Panc1 (cell line): Measurements from ENCODE around the gene IFNL3.

Experiments used
- POLR2AphosphoS5 ChIP-seq: IDR thresholded peaks from 2 replicates; pipeline ENCODE4 v1.6.1; 2012; ENCODE audit warnings: mild to moderate bottlenecking, low read depth, low read length, moderate library complexity
- SIN3A ChIP-seq: IDR thresholded peaks from 2 replicates; pipeline ENCODE4 v1.6.1; 2012; ENCODE audit warnings: low read depth, mild to moderate bottlenecking, low read length, moderate library complexity, borderline replicate concordance; ENCODE audit not compliant: insufficient read depth
- TCF7L2 ChIP-seq: IDR thresholded peaks from 2 replicates; pipeline ENCODE4 v1.6.1; 2011; ENCODE audit warnings: mild to moderate bottlenecking, low read depth, low read length, inconsistent platforms
- TF ChIP-seq, protein P1 (sequence below): fragments of 450-650 bp; IDR thresholded peaks from 2 replicates; pipeline ENCODE4 v1.5.1; 2017; ENCODE audit warnings: mild to moderate bottlenecking
- TF ChIP-seq, protein P2 (sequence below), 2 experiments: IDR thresholded peaks; 2 replicates each; pipeline ENCODE4 v1.6.1; 2011 to 2012; ENCODE audit warnings: low read depth in 2 of 2, control low read depth in 1 of 2, low read length in 1 of 2, mild to moderate bottlenecking in 1 of 2, moderate library complexity in 1 of 2; ENCODE audit not compliant: insufficient read depth in 1 of 2

DNA sequence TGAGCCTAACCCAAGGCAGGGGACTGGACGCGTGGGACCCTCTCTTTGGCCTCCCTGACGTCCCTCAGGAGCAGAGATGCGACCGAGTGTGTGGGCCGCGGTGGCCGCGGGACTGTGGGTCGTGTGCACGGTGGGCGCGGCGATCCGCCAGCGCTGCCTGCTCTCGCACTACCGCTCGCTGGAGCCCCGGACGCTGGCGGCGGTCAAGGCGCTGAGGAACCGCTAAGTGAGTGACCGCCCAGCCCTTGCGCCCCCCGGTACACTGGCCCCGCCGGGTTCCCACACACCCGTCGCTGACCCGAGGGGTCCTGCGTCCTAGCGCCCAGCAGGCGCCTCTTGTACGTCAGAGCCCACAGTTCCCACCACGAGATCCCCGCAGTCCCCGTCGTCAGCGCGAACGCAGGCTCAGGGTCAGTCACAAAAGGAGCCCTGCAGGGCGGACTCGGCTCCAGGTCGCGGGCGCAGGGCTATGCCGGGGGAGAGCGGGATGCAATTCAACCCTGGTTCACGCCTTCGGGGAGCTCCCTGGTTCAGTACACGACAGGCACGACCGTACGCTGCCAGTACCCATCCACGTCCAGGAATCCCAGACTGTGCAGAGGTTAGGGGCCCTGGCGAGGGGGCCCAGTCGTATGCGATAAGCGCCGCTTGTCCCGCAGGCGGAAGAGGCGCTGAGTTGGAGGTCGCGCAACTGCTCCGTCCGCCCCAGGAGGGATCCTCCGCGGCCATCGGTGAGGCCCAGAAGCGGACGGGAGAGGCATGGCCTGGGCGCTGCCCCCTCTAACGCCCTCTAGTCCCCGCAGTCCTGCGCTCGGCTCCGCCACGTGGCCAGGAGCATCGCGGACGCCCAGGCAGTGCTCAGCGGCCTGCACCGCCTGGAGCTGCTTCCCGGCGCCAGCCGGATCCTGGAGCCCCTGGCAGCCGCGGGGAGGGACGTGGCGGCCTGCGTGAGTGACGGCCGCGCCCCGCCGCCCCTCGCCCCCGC lies 19.8 kb upstream of the IFNL3 start:
- TF ChIP-seq, protein P1, sequence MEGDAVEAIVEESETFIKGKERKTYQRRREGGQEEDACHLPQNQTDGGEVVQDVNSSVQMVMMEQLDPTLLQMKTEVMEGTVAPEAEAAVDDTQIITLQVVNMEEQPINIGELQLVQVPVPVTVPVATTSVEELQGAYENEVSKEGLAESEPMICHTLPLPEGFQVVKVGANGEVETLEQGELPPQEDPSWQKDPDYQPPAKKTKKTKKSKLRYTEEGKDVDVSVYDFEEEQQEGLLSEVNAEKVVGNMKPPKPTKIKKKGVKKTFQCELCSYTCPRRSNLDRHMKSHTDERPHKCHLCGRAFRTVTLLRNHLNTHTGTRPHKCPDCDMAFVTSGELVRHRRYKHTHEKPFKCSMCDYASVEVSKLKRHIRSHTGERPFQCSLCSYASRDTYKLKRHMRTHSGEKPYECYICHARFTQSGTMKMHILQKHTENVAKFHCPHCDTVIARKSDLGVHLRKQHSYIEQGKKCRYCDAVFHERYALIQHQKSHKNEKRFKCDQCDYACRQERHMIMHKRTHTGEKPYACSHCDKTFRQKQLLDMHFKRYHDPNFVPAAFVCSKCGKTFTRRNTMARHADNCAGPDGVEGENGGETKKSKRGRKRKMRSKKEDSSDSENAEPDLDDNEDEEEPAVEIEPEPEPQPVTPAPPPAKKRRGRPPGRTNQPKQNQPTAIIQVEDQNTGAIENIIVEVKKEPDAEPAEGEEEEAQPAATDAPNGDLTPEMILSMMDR: no peak
- TF ChIP-seq, protein P2, sequence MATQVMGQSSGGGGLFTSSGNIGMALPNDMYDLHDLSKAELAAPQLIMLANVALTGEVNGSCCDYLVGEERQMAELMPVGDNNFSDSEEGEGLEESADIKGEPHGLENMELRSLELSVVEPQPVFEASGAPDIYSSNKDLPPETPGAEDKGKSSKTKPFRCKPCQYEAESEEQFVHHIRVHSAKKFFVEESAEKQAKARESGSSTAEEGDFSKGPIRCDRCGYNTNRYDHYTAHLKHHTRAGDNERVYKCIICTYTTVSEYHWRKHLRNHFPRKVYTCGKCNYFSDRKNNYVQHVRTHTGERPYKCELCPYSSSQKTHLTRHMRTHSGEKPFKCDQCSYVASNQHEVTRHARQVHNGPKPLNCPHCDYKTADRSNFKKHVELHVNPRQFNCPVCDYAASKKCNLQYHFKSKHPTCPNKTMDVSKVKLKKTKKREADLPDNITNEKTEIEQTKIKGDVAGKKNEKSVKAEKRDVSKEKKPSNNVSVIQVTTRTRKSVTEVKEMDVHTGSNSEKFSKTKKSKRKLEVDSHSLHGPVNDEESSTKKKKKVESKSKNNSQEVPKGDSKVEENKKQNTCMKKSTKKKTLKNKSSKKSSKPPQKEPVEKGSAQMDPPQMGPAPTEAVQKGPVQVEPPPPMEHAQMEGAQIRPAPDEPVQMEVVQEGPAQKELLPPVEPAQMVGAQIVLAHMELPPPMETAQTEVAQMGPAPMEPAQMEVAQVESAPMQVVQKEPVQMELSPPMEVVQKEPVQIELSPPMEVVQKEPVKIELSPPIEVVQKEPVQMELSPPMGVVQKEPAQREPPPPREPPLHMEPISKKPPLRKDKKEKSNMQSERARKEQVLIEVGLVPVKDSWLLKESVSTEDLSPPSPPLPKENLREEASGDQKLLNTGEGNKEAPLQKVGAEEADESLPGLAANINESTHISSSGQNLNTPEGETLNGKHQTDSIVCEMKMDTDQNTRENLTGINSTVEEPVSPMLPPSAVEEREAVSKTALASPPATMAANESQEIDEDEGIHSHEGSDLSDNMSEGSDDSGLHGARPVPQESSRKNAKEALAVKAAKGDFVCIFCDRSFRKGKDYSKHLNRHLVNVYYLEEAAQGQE (IDR thresholded peaks at IDR 0.05; ENCODE audit: insufficient read depth in 1 of 2, low read depth in 2 of 2, low read length in 1 of 2): no peak
- TF ChIP-seq POLR2AphosphoS5 (no peak), SIN3A (no peak), TCF7L2 (no peak)
